ENCODE measurements around the gene PON3. TPM values are rescaled to one million over a fixed set of nuclear protein-coding genes. Genes with fewer than 3 reads are reported as not detected.

PON3 gene
- total RNA-seq, 4 donors from 2014 or later, result 0.50 to 1.2 (median 0.63) TPM; not detected in 1

DNA sequence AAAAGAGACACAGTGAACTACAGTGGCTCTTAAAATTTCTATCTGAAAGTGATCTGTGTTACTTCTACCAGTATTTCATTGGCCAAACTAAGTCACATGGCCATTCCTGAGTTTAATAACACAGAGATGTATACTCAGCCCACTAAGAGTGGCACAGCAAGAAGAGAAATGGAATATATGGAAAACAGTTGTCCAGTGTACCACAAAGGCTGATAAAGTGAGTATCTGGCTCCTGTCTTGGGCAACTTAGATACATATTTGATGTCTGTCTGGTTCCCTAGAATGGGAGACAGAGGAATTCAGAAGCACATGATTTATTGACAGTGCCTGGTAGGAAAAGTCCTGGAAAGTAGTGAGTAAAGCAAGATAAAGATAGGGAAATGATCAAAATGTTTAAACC, 61.7 kb downstream of the PON3 start:
- intact Hi-C loops (cut with DNase I), result no loop called here
- H3K4me1 ChIP-seq, result no peaks in the 10 kb centered on the region
- H3K27me3 ChIP-seq, result no peaks in the 10 kb centered on the region
- no peak overlapping the region for H3K4me3 ChIP-seq
- no peaks in the 10 kb centered on the region for H3K9me3 ChIP-seq
- no peaks in the 10 kb centered on the region for H3K36me3 ChIP-seq
- TF ChIP-seq POLR2A (IDR thresholded peaks at IDR 0.05; ENCODE audit: low read depth), result no peak
- TF ChIP-seq POLR2AphosphoS5 (IDR thresholded peaks at IDR 0.05), result no peak
- TF ChIP-seq EP300 (IDR thresholded peaks at IDR 0.05), result no peak
- TF ChIP-seq, protein P1, sequence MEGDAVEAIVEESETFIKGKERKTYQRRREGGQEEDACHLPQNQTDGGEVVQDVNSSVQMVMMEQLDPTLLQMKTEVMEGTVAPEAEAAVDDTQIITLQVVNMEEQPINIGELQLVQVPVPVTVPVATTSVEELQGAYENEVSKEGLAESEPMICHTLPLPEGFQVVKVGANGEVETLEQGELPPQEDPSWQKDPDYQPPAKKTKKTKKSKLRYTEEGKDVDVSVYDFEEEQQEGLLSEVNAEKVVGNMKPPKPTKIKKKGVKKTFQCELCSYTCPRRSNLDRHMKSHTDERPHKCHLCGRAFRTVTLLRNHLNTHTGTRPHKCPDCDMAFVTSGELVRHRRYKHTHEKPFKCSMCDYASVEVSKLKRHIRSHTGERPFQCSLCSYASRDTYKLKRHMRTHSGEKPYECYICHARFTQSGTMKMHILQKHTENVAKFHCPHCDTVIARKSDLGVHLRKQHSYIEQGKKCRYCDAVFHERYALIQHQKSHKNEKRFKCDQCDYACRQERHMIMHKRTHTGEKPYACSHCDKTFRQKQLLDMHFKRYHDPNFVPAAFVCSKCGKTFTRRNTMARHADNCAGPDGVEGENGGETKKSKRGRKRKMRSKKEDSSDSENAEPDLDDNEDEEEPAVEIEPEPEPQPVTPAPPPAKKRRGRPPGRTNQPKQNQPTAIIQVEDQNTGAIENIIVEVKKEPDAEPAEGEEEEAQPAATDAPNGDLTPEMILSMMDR (IDR thresholded peaks at IDR 0.05), result no peak
- no peak for DNase-seq (ENCODE audit: extremely low spot score)
- no peak overlapping the region for H3K27ac ChIP-seq (replicated peaks in 1 of 4)

GRCh38 chr7:95330961-95331337, 65.2 kb downstream of the PON3 start:
- H3K27me3 ChIP-seq, result peaks cover 0 to 3% (median under 1%) of the 10 kb centered on the region in 4 donors
- no peaks in the 10 kb centered on the region for H3K36me3 ChIP-seq
- no peak overlapping the region for H3K27ac ChIP-seq (replicated peaks in 1 of 4)
- TF ChIP-seq, protein P1 (IDR thresholded peaks at IDR 0.05), result no peak
- TF ChIP-seq EP300 (IDR thresholded peaks at IDR 0.05) (no peak), POLR2AphosphoS5 (IDR thresholded peaks at IDR 0.05) (no peak), POLR2A (IDR thresholded peaks at IDR 0.05; ENCODE audit: low read depth) (no peak)
- no peaks in the 10 kb centered on the region for H3K9me3 ChIP-seq
- DNase-seq (ENCODE audit: extremely low spot score), result peak; percentile 10
- peak overlapping the region; percentile 15 to 42 (median 33) for H3K4me3 ChIP-seq
- 97% methylated on average over 1 of the region's 1 CpG for WGBS
- intact Hi-C loops (cut with DNase I), result no loop called here
- H3K4me1 ChIP-seq, result no peaks in the 10 kb centered on the region

DNA sequence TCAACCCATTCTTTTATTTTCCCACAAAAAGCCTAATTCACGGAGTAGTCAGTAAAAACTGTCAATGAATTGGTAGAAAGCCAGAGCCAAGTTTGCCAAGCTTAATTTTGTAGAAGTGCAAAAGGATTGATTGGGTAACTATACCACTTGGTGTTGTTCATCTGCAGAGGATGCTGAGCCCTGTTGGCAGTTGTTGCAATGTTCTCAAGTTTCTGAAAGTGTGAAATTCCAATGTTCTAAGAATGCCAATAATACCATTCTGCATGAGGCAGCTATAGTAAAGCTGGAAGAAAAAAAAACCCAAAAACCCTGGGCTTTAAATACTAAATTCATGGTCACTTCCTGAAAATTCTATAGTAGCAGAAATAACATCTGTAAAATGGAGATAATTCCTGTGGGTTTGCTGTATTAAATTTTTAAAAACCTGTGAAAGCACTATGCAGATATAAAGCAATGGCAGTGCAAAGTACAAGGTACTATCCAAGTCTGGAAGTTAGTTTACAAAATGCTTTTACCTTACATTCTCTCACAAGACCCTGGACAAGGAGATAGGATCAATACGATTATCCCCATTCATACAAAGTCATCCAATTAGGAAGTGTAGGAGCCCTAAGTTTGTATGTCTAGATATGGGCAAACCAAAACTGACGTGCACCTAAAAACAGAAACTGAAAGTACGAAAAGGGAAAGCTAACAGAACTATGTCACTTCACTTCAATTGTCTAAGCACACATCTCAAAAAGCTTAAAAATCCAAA, 65.8 kb downstream of the PON3 start:
- Histone ChIP-seq H3K36me3 (no peaks in the 10 kb centered on the region), H3K27me3 (peaks cover 0 to 9% (median 3%) of the 10 kb centered on the region in 4 donors), H3K4me1 (no peaks in the 10 kb centered on the region), H3K27ac (replicated peaks in 1 of 4) (no peak overlapping the region), H3K4me3 (peak overlapping the region; percentile 15 to 42 (median 33)), H3K9me3 (no peaks in the 10 kb centered on the region)
- peak; percentile 14 for DNase-seq (ENCODE audit: extremely low spot score)
- TF ChIP-seq POLR2A (IDR thresholded peaks at IDR 0.05; ENCODE audit: low read depth) (no peak), POLR2AphosphoS5 (IDR thresholded peaks at IDR 0.05) (no peak), EP300 (IDR thresholded peaks at IDR 0.05) (no peak)
- TF ChIP-seq, protein P1 (IDR thresholded peaks at IDR 0.05), result no peak
- intact Hi-C loops (cut with DNase I), result no loop called here
- 36% methylated on average over 4 of the region's 4 CpGs for WGBS

- WGBS, result 75% methylated on average over 3 of the region's 3 CpGs
- H3K36me3 ChIP-seq, result no peaks in the 10 kb centered on the region
- intact Hi-C loops (cut with DNase I), result no loop called here
- DNase-seq (ENCODE audit: extremely low spot score), result no peak
- H3K4me1 ChIP-seq, result no peaks in the 10 kb centered on the region
- no peak overlapping the region for H3K27ac ChIP-seq (replicated peaks in 1 of 4)
- TF ChIP-seq POLR2A (IDR thresholded peaks at IDR 0.05; ENCODE audit: low read depth), result no peak
- TF ChIP-seq EP300 (IDR thresholded peaks at IDR 0.05), result no peak
- no peak for TF ChIP-seq POLR2AphosphoS5 (IDR thresholded peaks at IDR 0.05)
- TF ChIP-seq, protein P1 (IDR thresholded peaks at IDR 0.05), result no peak
- H3K4me3 ChIP-seq, result no peak overlapping the region
- no peaks in the 10 kb centered on the region for H3K9me3 ChIP-seq
- peaks cover 0 to 27% (median 3%) of the 10 kb centered on the region in 4 donors for H3K27me3 ChIP-seq
These were observed 68.8 kb downstream of the PON3 start for GRCh38 chr7:95327356-95327755.
